OCI-LY1 (cell line): ENCODE measurements around the gene ZNF692.
"Not testable (repeated sequence)": the region's sequence is repeated elsewhere in the genome, so short reads cannot be mapped to it uniquely, and the experiment has no call there.

ENCODE experiments used
- H2AFZ ChIP-seq: fragments of 200-600 bp; sonication (generic), shearing (Covaris generic); 2 replicates; pipeline ENCODE4 v1.6.0; 2014; ENCODE audit warnings: antibody characterized with exemption, mild to moderate bottlenecking, low read length
- H3F3A ChIP-seq: fragments of 200-600 bp; sonication (generic), shearing (Covaris generic); 2 replicates; pipeline ENCODE4 v1.6.0; 2014; ENCODE audit warnings: mild to moderate bottlenecking, antibody characterized with exemption, low read length, moderate library complexity; ENCODE audit not compliant: insufficient read depth
- H3K27ac ChIP-seq: fragments of 200-600 bp; sonication (generic); 2 replicates; pipeline ENCODE4 v1.5.1; 2014; ENCODE audit warnings: low read length, mixed run types, mild to moderate bottlenecking, low read depth; ENCODE audit not compliant: poor library complexity, severe bottlenecking
- H3K27me3 ChIP-seq: fragments of 200-600 bp; sonication (generic); 2 replicates; pipeline ENCODE4 v1.6.0; 2014; ENCODE audit warnings: antibody characterized with exemption, mild to moderate bottlenecking, low read length, moderate library complexity; ENCODE audit not compliant: insufficient read depth
- H3K36me3 ChIP-seq: fragments of 200-600 bp; sonication (generic); 2 replicates; pipeline ENCODE4 v1.6.1; 2014; ENCODE audit warnings: mild to moderate bottlenecking, antibody characterized with exemption, low read length, moderate library complexity, mixed read lengths; ENCODE audit not compliant: insufficient read depth
- H3K4me1 ChIP-seq: fragments of 200-600 bp; sonication (generic); 2 replicates; pipeline ENCODE4 v1.5.1; 2014; ENCODE audit warnings: mild to moderate bottlenecking, low read length, moderate library complexity; ENCODE audit not compliant: insufficient read depth, severe bottlenecking
- H3K4me2 ChIP-seq: fragments of 200-600 bp; sonication (generic), shearing (Covaris generic); 2 replicates; pipeline ENCODE4 v1.6.1; 2014; ENCODE audit warnings: low read length
- H3K4me3 ChIP-seq: fragments of 200-600 bp; sonication (generic); 2 replicates; pipeline ENCODE4 v1.5.1; 2014; ENCODE audit warnings: low read length, low read depth, mild to moderate bottlenecking, mixed read lengths; ENCODE audit not compliant: poor library complexity, severe bottlenecking
- H3K79me2 ChIP-seq: fragments of 200-600 bp; shearing (Covaris generic); 2 replicates; pipeline ENCODE4 v1.6.1; 2016; ENCODE audit warnings: mixed run types, low read length, mixed read lengths; ENCODE audit not compliant: insufficient read depth
- H3K9ac ChIP-seq: fragments of 200-600 bp; sonication (generic), shearing (Covaris generic); 2 replicates; pipeline ENCODE4 v1.6.1; 2014; ENCODE audit warnings: mild to moderate bottlenecking, low read length, mixed read lengths
- H3K9me2 ChIP-seq: fragments of 200-600 bp; sonication (generic), shearing (Covaris generic); 2 replicates; pipeline ENCODE4 v1.6.1; 2014; ENCODE audit warnings: low read depth, mild to moderate bottlenecking, low read length, mixed read lengths
- H3K9me3 ChIP-seq: fragments of 200-600 bp; shearing (Covaris generic); 2 replicates; pipeline ENCODE4 v1.6.1; 2014; ENCODE audit warnings: low read length, mixed read lengths
- H4K20me1 ChIP-seq: fragments of 200-600 bp; sonication (generic), shearing (Covaris generic); 2 replicates; pipeline ENCODE4 v1.6.0; 2016; ENCODE audit warnings: mild to moderate bottlenecking, low read length; ENCODE audit not compliant: insufficient read depth
- EZH2 ChIP-seq: fragments of 200-600 bp; sonication (generic), shearing (Covaris generic); IDR thresholded peaks from 2 replicates; pipeline ENCODE4 v1.8.0; 2017; ENCODE audit warnings: borderline replicate concordance, mixed run types, mild to moderate bottlenecking, antibody characterized with exemption, low read length, moderate library complexity, mixed read lengths
- TF ChIP-seq, protein P1 (sequence below): fragments of 200-600 bp; sonication (generic), shearing (Covaris generic); IDR thresholded peaks from 2 replicates; pipeline ENCODE4 v1.5.1; 2017; ENCODE audit warnings: mild to moderate bottlenecking, antibody characterized with exemption, low read length, moderate library complexity, mixed read lengths

The ZNF692 gene

DNA sequence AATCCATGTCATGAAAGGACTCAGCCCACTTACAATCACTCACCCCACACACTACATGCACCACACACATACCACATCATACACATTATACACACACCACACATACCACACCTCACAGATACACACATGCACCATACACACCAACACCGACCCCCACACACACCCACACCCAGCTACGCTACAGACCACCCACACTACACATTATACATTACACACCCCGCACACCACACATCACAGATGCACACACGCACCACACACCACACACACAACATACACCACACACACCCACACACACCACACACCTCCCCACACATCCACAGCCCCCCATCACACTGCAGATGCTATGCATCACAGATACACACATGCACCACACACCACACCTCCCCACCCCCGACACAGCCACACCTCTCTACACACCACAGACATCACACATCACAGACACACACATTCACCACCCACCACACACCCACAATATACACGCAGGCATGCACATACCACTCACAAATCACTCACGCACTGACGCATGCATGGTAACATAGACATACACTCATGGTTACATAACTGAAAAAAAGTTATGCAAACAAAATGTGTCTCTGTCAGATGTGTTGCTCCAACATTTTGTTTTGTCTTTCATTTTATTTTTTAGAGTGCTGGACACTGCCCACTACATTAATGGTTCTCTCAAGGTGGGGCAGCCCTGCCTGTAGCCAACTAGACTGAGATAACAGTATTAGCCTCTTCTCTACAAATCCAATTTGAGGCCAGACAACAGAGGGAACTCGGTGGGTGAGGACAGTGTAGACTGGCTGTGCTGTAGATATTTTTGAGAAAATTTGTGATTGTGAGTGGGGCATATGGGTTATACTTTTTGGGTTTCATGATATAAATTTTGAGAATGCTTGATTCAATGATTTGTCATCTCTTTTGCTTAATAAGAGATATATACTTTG is 31.9 kb upstream of the ZNF692 start:
- no peaks in the 10 kb centered on the region for H3K36me3 ChIP-seq
- no peak overlapping the region for H3K9ac ChIP-seq
- H3K4me3 ChIP-seq = no peak overlapping the region
- no peaks in the 10 kb centered on the region for H3F3A ChIP-seq
- no peaks in the 10 kb centered on the region for H3K9me2 ChIP-seq
- H3K27ac ChIP-seq = no peak overlapping the region
- no peaks in the 10 kb centered on the region for H3K79me2 ChIP-seq
- no peaks in the 10 kb centered on the region for H3K4me1 ChIP-seq
- no peaks in the 10 kb centered on the region for H4K20me1 ChIP-seq
- H2AFZ ChIP-seq = no peak overlapping the region
- TF ChIP-seq EZH2 = no peak
- TF ChIP-seq, protein P1, sequence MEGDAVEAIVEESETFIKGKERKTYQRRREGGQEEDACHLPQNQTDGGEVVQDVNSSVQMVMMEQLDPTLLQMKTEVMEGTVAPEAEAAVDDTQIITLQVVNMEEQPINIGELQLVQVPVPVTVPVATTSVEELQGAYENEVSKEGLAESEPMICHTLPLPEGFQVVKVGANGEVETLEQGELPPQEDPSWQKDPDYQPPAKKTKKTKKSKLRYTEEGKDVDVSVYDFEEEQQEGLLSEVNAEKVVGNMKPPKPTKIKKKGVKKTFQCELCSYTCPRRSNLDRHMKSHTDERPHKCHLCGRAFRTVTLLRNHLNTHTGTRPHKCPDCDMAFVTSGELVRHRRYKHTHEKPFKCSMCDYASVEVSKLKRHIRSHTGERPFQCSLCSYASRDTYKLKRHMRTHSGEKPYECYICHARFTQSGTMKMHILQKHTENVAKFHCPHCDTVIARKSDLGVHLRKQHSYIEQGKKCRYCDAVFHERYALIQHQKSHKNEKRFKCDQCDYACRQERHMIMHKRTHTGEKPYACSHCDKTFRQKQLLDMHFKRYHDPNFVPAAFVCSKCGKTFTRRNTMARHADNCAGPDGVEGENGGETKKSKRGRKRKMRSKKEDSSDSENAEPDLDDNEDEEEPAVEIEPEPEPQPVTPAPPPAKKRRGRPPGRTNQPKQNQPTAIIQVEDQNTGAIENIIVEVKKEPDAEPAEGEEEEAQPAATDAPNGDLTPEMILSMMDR = no peak
- H3K27me3 ChIP-seq = no peaks in the 10 kb centered on the region
- H3K4me2 ChIP-seq = no peak overlapping the region
- no peaks in the 10 kb centered on the region for H3K9me3 ChIP-seq

- H3K9me2 ChIP-seq, H3K4me3 ChIP-seq, H3K9me3 ChIP-seq, H2AFZ ChIP-seq, H3K27me3 ChIP-seq, H3K36me3 ChIP-seq, H3K4me2 ChIP-seq, H4K20me1 ChIP-seq, H3F3A ChIP-seq, H3K27ac ChIP-seq, H3K79me2 ChIP-seq, H3K4me1 ChIP-seq, H3K9ac ChIP-seq: not testable (repeated sequence)
These were observed 31.0 kb upstream of the ZNF692 start for GRCh38 chr1:248889914-248890243.

DNA sequence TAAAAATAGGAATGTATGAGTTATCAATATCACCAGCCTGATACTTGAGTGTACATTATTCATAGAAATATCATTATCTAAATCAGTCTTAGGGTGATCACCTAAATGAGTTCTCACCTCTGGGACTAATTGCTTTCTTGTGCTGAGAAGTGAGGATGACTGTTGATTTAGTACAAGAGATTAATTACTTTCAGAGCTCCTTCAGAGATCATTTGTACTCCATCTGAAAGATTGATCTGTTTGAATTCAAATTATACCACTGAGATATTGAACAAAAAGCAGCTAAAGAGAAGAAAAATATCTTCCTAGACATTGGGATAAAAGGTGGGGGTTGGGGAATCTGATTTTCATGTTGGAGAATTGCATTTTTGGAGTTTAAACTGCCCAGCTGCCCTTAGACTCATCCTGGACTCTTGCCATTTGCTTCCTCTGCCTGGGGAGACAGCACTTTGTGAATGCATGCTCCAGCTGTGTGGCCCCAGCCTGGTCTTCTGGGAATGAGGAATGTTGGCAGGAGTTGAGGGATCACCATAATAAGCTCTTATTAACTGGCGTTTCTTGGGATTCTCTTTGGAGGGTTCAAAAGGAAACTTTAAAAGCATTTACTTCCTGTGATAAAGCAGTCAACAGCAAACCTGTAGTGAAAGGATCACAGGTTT is 27.5 kb upstream of the ZNF692 start:
- H3K79me2 ChIP-seq = no peaks in the 10 kb centered on the region
- no peaks in the 10 kb centered on the region for H3K9me2 ChIP-seq
- no peaks in the 10 kb centered on the region for H3K27me3 ChIP-seq
- no peaks in the 10 kb centered on the region for H3K4me1 ChIP-seq
- H3K9ac ChIP-seq = no peak overlapping the region
- no peak overlapping the region for H3K4me3 ChIP-seq
- no peak overlapping the region for H3K4me2 ChIP-seq
- H4K20me1 ChIP-seq = no peaks in the 10 kb centered on the region
- H3K9me3 ChIP-seq = no peaks in the 10 kb centered on the region
- H2AFZ ChIP-seq = no peak overlapping the region
- no peak overlapping the region for H3K27ac ChIP-seq
- TF ChIP-seq, protein P1 = no peak
- no peak for TF ChIP-seq EZH2
- H3K36me3 ChIP-seq = no peaks in the 10 kb centered on the region
- no peaks in the 10 kb centered on the region for H3F3A ChIP-seq
